Measurements from ENCODE around the gene NEK6. TPM values are rescaled to one million over a fixed set of nuclear protein-coding genes. Genes with fewer than 3 reads are reported as not detected.

Gene NEK6
- total and polyA plus RNA-seq, 10 of the 15 experiments (the other 5 are each of a cell fraction or from before 2014, with no cell fraction given), result 31.3 to 161 (median 89.2) TPM

DNA sequence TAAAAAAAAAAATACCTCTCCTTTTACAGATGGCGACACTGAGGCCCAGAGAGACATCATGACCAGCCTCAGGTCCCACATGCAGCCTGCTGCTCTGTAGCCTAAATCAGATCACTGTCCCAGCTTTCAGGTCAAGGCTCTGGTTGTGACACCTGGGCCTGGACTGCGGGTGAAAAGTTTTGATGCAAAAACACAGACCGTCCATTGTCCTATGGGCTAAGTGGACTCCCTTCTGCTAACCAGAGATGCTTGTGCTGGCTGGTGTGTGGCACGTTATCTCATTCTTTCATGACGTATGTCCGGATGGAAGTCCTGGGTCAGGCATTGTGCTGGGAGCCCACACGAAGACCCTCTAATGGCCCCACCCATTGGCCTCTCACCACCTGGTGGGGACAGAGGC is 7.8 kb downstream of the NEK6 start (continued):
- TF ChIP-seq, protein P1, sequence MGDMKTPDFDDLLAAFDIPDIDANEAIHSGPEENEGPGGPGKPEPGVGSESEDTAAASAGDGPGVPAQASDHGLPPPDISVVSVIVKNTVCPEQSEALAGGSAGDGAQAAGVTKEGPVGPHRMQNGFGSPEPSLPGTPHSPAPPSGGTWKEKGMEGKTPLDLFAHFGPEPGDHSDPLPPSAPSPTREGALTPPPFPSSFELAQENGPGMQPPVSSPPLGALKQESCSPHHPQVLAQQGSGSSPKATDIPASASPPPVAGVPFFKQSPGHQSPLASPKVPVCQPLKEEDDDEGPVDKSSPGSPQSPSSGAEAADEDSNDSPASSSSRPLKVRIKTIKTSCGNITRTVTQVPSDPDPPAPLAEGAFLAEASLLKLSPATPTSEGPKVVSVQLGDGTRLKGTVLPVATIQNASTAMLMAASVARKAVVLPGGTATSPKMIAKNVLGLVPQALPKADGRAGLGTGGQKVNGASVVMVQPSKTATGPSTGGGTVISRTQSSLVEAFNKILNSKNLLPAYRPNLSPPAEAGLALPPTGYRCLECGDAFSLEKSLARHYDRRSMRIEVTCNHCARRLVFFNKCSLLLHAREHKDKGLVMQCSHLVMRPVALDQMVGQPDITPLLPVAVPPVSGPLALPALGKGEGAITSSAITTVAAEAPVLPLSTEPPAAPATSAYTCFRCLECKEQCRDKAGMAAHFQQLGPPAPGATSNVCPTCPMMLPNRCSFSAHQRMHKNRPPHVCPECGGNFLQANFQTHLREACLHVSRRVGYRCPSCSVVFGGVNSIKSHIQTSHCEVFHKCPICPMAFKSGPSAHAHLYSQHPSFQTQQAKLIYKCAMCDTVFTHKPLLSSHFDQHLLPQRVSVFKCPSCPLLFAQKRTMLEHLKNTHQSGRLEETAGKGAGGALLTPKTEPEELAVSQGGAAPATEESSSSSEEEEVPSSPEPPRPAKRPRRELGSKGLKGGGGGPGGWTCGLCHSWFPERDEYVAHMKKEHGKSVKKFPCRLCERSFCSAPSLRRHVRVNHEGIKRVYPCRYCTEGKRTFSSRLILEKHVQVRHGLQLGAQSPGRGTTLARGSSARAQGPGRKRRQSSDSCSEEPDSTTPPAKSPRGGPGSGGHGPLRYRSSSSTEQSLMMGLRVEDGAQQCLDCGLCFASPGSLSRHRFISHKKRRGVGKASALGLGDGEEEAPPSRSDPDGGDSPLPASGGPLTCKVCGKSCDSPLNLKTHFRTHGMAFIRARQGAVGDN (IDR thresholded peaks at IDR 0.05), result peak; percentile 88
- TF ChIP-seq, protein P2, sequence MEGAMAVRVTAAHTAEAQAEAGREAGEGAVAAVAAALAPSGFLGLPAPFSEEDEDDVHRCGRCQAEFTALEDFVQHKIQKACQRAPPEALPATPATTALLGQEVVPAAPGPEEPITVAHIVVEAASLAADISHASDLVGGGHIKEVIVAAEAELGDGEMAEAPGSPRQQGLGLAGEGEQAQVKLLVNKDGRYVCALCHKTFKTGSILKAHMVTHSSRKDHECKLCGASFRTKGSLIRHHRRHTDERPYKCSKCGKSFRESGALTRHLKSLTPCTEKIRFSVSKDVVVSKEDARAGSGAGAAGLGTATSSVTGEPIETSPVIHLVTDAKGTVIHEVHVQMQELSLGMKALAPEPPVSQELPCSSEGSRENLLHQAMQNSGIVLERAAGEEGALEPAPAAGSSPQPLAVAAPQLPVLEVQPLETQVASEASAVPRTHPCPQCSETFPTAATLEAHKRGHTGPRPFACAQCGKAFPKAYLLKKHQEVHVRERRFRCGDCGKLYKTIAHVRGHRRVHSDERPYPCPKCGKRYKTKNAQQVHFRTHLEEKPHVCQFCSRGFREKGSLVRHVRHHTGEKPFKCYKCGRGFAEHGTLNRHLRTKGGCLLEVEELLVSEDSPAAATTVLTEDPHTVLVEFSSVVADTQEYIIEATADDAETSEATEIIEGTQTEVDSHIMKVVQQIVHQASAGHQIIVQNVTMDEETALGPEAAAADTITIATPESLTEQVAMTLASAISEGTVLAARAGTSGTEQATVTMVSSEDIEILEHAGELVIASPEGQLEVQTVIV (IDR thresholded peaks at IDR 0.05; ENCODE audit: borderline replicate concordance, partially characterized antibody), result no peak
- TF ChIP-seq ASH2L (IDR thresholded peaks at IDR 0.05; ENCODE audit: borderline replicate concordance, low read depth) (no peak), ZNF207 (IDR thresholded peaks at IDR 0.05; ENCODE audit: borderline replicate concordance) (peak; percentile 40; the same call in 1 of the 2 replicates), POLR2AphosphoS5 (IDR thresholded peaks at IDR 0.05; ENCODE audit: low read length) (peak; percentile 23; the same call in 1 of the 2 replicates), FOXM1 (IDR thresholded peaks at IDR 0.05; ENCODE audit: low read depth, low read length) (no peak), RUNX3 (IDR thresholded peaks at IDR 0.05; ENCODE audit: low read length) (no peak), CEBPB (IDR thresholded peaks at IDR 0.05; ENCODE audit: borderline replicate concordance in 1 of 2, low read depth in 2 of 2, low read length in 2 of 2) (no peak)
- TF ChIP-seq, protein P3, sequence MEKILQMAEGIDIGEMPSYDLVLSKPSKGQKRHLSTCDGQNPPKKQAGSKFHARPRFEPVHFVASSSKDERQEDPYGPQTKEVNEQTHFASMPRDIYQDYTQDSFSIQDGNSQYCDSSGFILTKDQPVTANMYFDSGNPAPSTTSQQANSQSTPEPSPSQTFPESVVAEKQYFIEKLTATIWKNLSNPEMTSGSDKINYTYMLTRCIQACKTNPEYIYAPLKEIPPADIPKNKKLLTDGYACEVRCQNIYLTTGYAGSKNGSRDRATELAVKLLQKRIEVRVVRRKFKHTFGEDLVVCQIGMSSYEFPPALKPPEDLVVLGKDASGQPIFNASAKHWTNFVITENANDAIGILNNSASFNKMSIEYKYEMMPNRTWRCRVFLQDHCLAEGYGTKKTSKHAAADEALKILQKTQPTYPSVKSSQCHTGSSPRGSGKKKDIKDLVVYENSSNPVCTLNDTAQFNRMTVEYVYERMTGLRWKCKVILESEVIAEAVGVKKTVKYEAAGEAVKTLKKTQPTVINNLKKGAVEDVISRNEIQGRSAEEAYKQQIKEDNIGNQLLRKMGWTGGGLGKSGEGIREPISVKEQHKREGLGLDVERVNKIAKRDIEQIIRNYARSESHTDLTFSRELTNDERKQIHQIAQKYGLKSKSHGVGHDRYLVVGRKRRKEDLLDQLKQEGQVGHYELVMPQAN (conservative IDR thresholded peaks at IDR 0.05), result 0 out of 2 replicates have a peak, but pooled peaks have one; percentile 0

All from GM12878 (cell line).